HG03066 (cell line): Measurements from ENCODE around the gene TAOK2.

ENCODE experiments used
- ATAC-seq: cut with Tn5 transposase; IDR thresholded peaks from one replicate; pipeline ENCODE4 v1.9.1; 2021; ENCODE audit warnings: low read depth; ENCODE audit not compliant: unreplicated experiment

TAOK2 gene

GRCh38 chr16:29986231-29986630 is 12.6 kb downstream of the TAOK2 start:
- ATAC-seq: no peak

- no peak for ATAC-seq
These were observed 13.3 kb downstream of the TAOK2 start for GRCh38 chr16:29986931-29987330.

GRCh38 chr16:29987371-29988085 is 13.9 kb downstream of the TAOK2 start:
- no peak for ATAC-seq

GRCh38 chr16:29988346-29989075 is 14.8 kb downstream of the TAOK2 start:
- ATAC-seq: no peak

- ATAC-seq: no peak
These were observed 15.6 kb downstream of the TAOK2 start for GRCh38 chr16:29989111-29989858.

GRCh38 chr16:29990034-29990433 is 16.4 kb downstream of the TAOK2 start:
- no peak for ATAC-seq

- no peak for ATAC-seq
These were observed 17.4 kb downstream of the TAOK2 start for GRCh38 chr16:29990883-29991570.

GRCh38 chr16:29991571-29991904 is 17.9 kb downstream of the TAOK2 start:
- ATAC-seq: no peak

GRCh38 chr16:29992344-29992967 is 18.8 kb downstream of the TAOK2 start:
- ATAC-seq: no peak

GRCh38 chr16:29993191-29993902 is 19.7 kb downstream of the TAOK2 start:
- no peak for ATAC-seq

- ATAC-seq: no peak
These were observed 20.4 kb downstream of the TAOK2 start for GRCh38 chr16:29993903-29994599.

- ATAC-seq: peak; percentile 27
These were observed 21.1 kb downstream of the TAOK2 start for GRCh38 chr16:29994600-29995323.

- peak; percentile 43 for ATAC-seq
These were observed 21.7 kb downstream of the TAOK2 start, which contains the start of gene HIRIP3 for GRCh38 chr16:29995324-29995910. Gene HIRIP3, minus strand, starts transcription at chr16:29995617. Its CDS starts 12 bp downstream, at chr16:29995605.

GRCh38 chr16:29995911-29996765 is 22.5 kb downstream of the TAOK2 start, which contains the start of gene INO80E:
Gene INO80E, plus strand, starts transcription at chr16:29996241. Its CDS starts 70 bp downstream, at chr16:29996311.
- peak; percentile 92 for ATAC-seq

GRCh38 chr16:29996766-29997250 is 23.1 kb downstream of the TAOK2 start:
- no peak for ATAC-seq

- ATAC-seq: no peak
These were observed 25.9 kb downstream of the TAOK2 start for GRCh38 chr16:29999605-30000004.
